Activated effector memory CD4-positive, alpha-beta T cell treated with anti-CD3 and anti-CD28 coated beads, Interleukin-2, amount 50 U/mL, for 16 hours (primary cell): ENCODE measurements around the gene NR2F2.

Experiments used
- DNase-seq: peaks from one replicate; pipeline ENCODE4 v3.0.0-alpha.2; 2020

NR2F2 gene

GRCh38 chr15:96355568-96356187, 25.2 kb downstream of the NR2F2 start:
- DNase-seq = no peak

GRCh38 chr15:96356494-96357455, 26.3 kb downstream of the NR2F2 start:
- DNase-seq = peak; percentile 86

- DNase-seq = no peak
Observed at GRCh38 chr15:96358001-96358801, 27.7 kb downstream of the NR2F2 start.

GRCh38 chr15:96358821-96359615, 28.5 kb downstream of the NR2F2 start:
- no peak for DNase-seq

GRCh38 chr15:96359616-96360521, 29.4 kb downstream of the NR2F2 start:
- DNase-seq = no peak

GRCh38 chr15:96360581-96361308, 30.2 kb downstream of the NR2F2 start:
- no peak for DNase-seq

- no peak for DNase-seq
Observed at GRCh38 chr15:96361309-96362010, 31.0 kb downstream of the NR2F2 start.

GRCh38 chr15:96362011-96362754, 31.7 kb downstream of the NR2F2 start:
- no peak for DNase-seq

- DNase-seq = no peak
Observed at GRCh38 chr15:96362755-96363651, 32.5 kb downstream of the NR2F2 start.

GRCh38 chr15:96363707-96364106, 33.2 kb downstream of the NR2F2 start:
- DNase-seq = no peak

- DNase-seq = no peak
Observed at GRCh38 chr15:96365781-96366525, 35.5 kb downstream of the NR2F2 start.

- DNase-seq = no peak
Observed at GRCh38 chr15:96366526-96366877, 36.0 kb downstream of the NR2F2 start.

GRCh38 chr15:96367311-96368200, 37.1 kb downstream of the NR2F2 start:
- DNase-seq = no peak

- no peak for DNase-seq
Observed at GRCh38 chr15:96369351-96369750, 38.9 kb downstream of the NR2F2 start.

- DNase-seq = no peak
Observed at GRCh38 chr15:96369825-96370621, 39.5 kb downstream of the NR2F2 start.

GRCh38 chr15:96372554-96372953, 42.1 kb downstream of the NR2F2 start:
- no peak for DNase-seq
